C4-2B (cell line): ENCODE results near the gene UNC93A.
"Not testable (repeated sequence)": the region's sequence is repeated elsewhere in the genome, so short reads cannot be mapped to it uniquely, and the experiment has no call there.

Source experiments
- CTCF ChIP-seq: fragments of 450-650 bp; conservative IDR thresholded peaks from 2 replicates; pipeline ENCODE4 v1.5.1; 2017; ENCODE audit warnings: mild to moderate bottlenecking
- ZFX ChIP-seq: fragments of 450-650 bp; IDR thresholded peaks from 2 replicates; pipeline ENCODE4 v1.6.1; 2017

- TF ChIP-seq CTCF, ZFX: not testable (repeated sequence)
These were observed 23.6 kb upstream of the UNC93A start for GRCh38 chr6:167267556-167267898.
